Hepatocyte (in vitro differentiated cells): Measurements from ENCODE around the gene GMDS.

ENCODE experiments used
- CTCF ChIP-seq: fragments of 200-600 bp; sonication (generic); IDR thresholded peaks from 2 replicates; pipeline ENCODE4 v1.5.1; 2016; ENCODE audit warnings: antibody characterized with exemption, mild to moderate bottlenecking; ENCODE audit not compliant: poor library complexity
- EZH2 ChIP-seq: fragments of 200-600 bp; sonication (generic); IDR thresholded peaks from 2 replicates; pipeline ENCODE4 v1.6.1; 2016; ENCODE audit warnings: antibody characterized with exemption, mild to moderate bottlenecking, borderline replicate concordance
- EZH2phosphoT487 ChIP-seq: fragments of 200-600 bp; sonication (generic); IDR thresholded peaks from one replicate; pipeline ENCODE4 v1.6.1; 2018; ENCODE audit warnings: antibody characterized with exemption, mild to moderate bottlenecking, low read depth, moderate library complexity; ENCODE audit not compliant: unreplicated experiment, severe bottlenecking

- TF ChIP-seq CTCF (no peak), EZH2 (no peak), EZH2phosphoT487 (no peak)
These were observed 20.5 kb downstream of the GMDS start for GRCh38 chr6:2224847-2225382.
